H1 (cell line): Measurements from ENCODE around the gene S100A10. TPM values are rescaled to one million over a fixed set of nuclear protein-coding genes. Genes with fewer than 3 reads are reported as not detected.

ENCODE experiments used
- CHD7 ChIP-seq: fragments of 300-600 bp; sonication (generic); IDR thresholded peaks from 2 replicates; pipeline ENCODE4 v1.7.1; 2012; ENCODE audit warnings: low read length, moderate library complexity, mild to moderate bottlenecking, inconsistent platforms; ENCODE audit not compliant: insufficient replicate concordance
- polyA plus RNA-seq, 7 experiments: library from polyadenylated mRNA; depleted of rRNA in 3 of 7; stranded (reverse) in 5 of 7; unstranded in 2 of 7; fragments of >200 nt in 5 of 7; fragments of 200-250 nt in 2 of 7; gene quantifications; 1 replicate in 5 of 7; 2 replicates in 1 of 7; 4 replicates in 1 of 7; pipeline versions ENCODE4 v1.2.1 to v1.2.3, GENCODE V29; 2011 to 2013; ENCODE audit warnings: missing spikeins in 2 of 7, mixed read lengths in 2 of 7
- total RNA-seq: library from RNA; stranded (reverse); fragmentation: NEBNext Ultra II Directional; extraction: Animal tissue kit (Norgen Biotek cat#: 25700); gene quantifications from 2 replicates; pipeline ENCODE4 v1.2.1, GENCODE V29; 2021

Gene S100A10
- total and polyA plus RNA-seq, 2 of the 8 experiments (the other 6 are each of a cell fraction or from before 2014, with no cell fraction given) = 23.9 to 231 TPM

- no peak for TF ChIP-seq CHD7
Observed at GRCh38 chr1:151952811-151953210, 40.8 kb downstream of the S100A10 start (continued).
